Hepatocyte (in vitro differentiated cells): ENCODE results near the gene AGBL2. TPM values are rescaled to one million over a fixed set of nuclear protein-coding genes. Genes with fewer than 3 reads are reported as not detected.
"Not testable (repeated sequence)": the region's sequence is repeated elsewhere in the genome, so short reads cannot be mapped to it uniquely, and the experiment has no call there.

Experiments used
- DNase-seq: peaks from one replicate; pipeline ENCODE4 v3.0.0-alpha.2; 2016; ENCODE audit warnings: low spot score
- H2AFZ ChIP-seq: fragments of 200-600 bp; sonication (generic); 2 replicates; pipeline ENCODE4 v1.6.0; 2016; ENCODE audit warnings: antibody characterized with exemption, mild to moderate bottlenecking
- H3K27ac ChIP-seq: fragments of 200-600 bp; sonication (generic); 2 replicates; pipeline ENCODE4 v1.5.1; 2016; ENCODE audit warnings: mild to moderate bottlenecking
- H3K27me3 ChIP-seq: fragments of 200-600 bp; sonication (generic); 2 replicates; pipeline ENCODE4 v1.6.1; 2016
- H3K36me3 ChIP-seq: fragments of 200-600 bp; sonication (generic); replicated peaks from 2 replicates; pipeline ENCODE4 v1.5.1; 2016; ENCODE audit warnings: low read depth; ENCODE audit not compliant: insufficient read depth
- H3K4me1 ChIP-seq: fragments of 200-600 bp; sonication (generic); 2 replicates; pipeline ENCODE4 v1.5.1; 2016; ENCODE audit warnings: mild to moderate bottlenecking, moderate library complexity; ENCODE audit not compliant: insufficient read depth
- H3K4me2 ChIP-seq: fragments of 200-600 bp; sonication (generic); 2 replicates; pipeline ENCODE4 v1.6.0; 2016
- H3K4me3 ChIP-seq: fragments of 200-600 bp; sonication (generic); 2 replicates; pipeline ENCODE4 v1.5.1; 2016; ENCODE audit warnings: mild to moderate bottlenecking
- H3K79me2 ChIP-seq: fragments of 200-600 bp; sonication (generic); 2 replicates; pipeline ENCODE4 v1.6.0; 2017; ENCODE audit warnings: mild to moderate bottlenecking
- H3K9me2 ChIP-seq: fragments of 200-600 bp; sonication (generic); replicated peaks from 2 replicates; pipeline ENCODE4 v1.6.0; 2017; ENCODE audit warnings: mild to moderate bottlenecking; ENCODE audit not compliant: insufficient read depth
- H3K9me3 ChIP-seq: fragments of 200-600 bp; sonication (generic); 2 replicates; pipeline ENCODE4 v1.5.1; 2016; ENCODE audit warnings: low read depth, mild to moderate bottlenecking
- H4K20me1 ChIP-seq: fragments of 200-600 bp; sonication (generic); 2 replicates; pipeline ENCODE4 v1.6.0; 2016; ENCODE audit warnings: mild to moderate bottlenecking; ENCODE audit not compliant: insufficient read depth, poor library complexity, severe bottlenecking
- CTCF ChIP-seq: fragments of 200-600 bp; sonication (generic); IDR thresholded peaks from 2 replicates; pipeline ENCODE4 v1.5.1; 2016; ENCODE audit warnings: antibody characterized with exemption, mild to moderate bottlenecking; ENCODE audit not compliant: poor library complexity
- EZH2 ChIP-seq: fragments of 200-600 bp; sonication (generic); IDR thresholded peaks from 2 replicates; pipeline ENCODE4 v1.6.1; 2016; ENCODE audit warnings: antibody characterized with exemption, mild to moderate bottlenecking, borderline replicate concordance
- EZH2phosphoT487 ChIP-seq: fragments of 200-600 bp; sonication (generic); IDR thresholded peaks from one replicate; pipeline ENCODE4 v1.6.1; 2018; ENCODE audit warnings: antibody characterized with exemption, mild to moderate bottlenecking, low read depth, moderate library complexity; ENCODE audit not compliant: unreplicated experiment, severe bottlenecking
- WGBS: methylation state at CpG from one replicate; pipeline ENCODE4 v1.1.6; 2016; ENCODE audit warnings: low lambda C conversion rate; ENCODE audit errors: missing lambda C conversion rate; 5-methylcytosine and 5-hydroxymethylcytosine counted together
- polyA plus RNA-seq: library from polyadenylated mRNA; unstranded; fragments of >200 nt; fragmentation: Nextera tagmentation; extraction: Ambion mirVana; gene quantifications from 2 replicates; pipeline ENCODE4 v1.2.1, GENCODE V29; 2016
- total RNA-seq: library from RNA; depleted of rRNA; stranded (reverse); fragments of >200 nt; gene quantifications from 2 replicates; pipeline ENCODE4 v1.2.3, GENCODE V29; 2014

AGBL2 gene
- total RNA-seq, result 2.0 and 2.3 TPM in 2 replicates
- polyA plus RNA-seq, result 2.0 and 5.8 TPM in 2 replicates

- H3K79me2 ChIP-seq, result peaks cover 5% of the 10 kb centered on the region
- H3K27ac ChIP-seq, result peak within 1 kb of the TSS; percentile 70
- no peaks in the 10 kb centered on the region for H3K4me1 ChIP-seq
- TF ChIP-seq CTCF (no peak), EZH2phosphoT487 (no peak), EZH2 (no peak)
- H3K9me2 ChIP-seq, result no peaks in the 10 kb centered on the region
- no peaks in the 10 kb centered on the region for H4K20me1 ChIP-seq
- peak; percentile 78 for DNase-seq
- WGBS, result 17% methylated on average over 28 of the region's 35 CpGs
- H3K27me3 ChIP-seq, result no peaks in the 10 kb centered on the region
- H2AFZ ChIP-seq, result peak within 1 kb of the TSS; percentile 89
- H3K4me3 ChIP-seq, result peak within 1 kb of the TSS; percentile 85
- peak within 1 kb of the TSS; percentile 85 for H3K4me2 ChIP-seq
- H3K36me3 ChIP-seq, result no peaks in the 10 kb centered on the region
- H3K9me3 ChIP-seq, result no peaks in the 10 kb centered on the region
These were observed at the start of gene AGBL2 for GRCh38 chr11:47715082-47715669. Gene AGBL2, minus strand, starts transcription at chr11:47715369. Its CDS starts 719 bp downstream, at chr11:47714650.

GRCh38 chr11:47759291-47759690 lies 44.1 kb upstream of the AGBL2 start:
- not testable (repeated sequence) for H3K4me1 ChIP-seq, H3K4me3 ChIP-seq, H3K9me3 ChIP-seq, DNase-seq, H3K27me3 ChIP-seq, H3K9me2 ChIP-seq, H3K4me2 ChIP-seq, H3K36me3 ChIP-seq, H3K27ac ChIP-seq, H2AFZ ChIP-seq
- WGBS, result 96% methylated on average over 11 of the region's 11 CpGs
- Histone ChIP-seq H4K20me1 (peaks cover 19% of the 10 kb centered on the region), H3K79me2 (peaks cover 85% of the 10 kb centered on the region)

- Histone ChIP-seq H3K4me3 (no peak overlapping the region), H3K27ac (no peak overlapping the region), H3K27me3 (no peaks in the 10 kb centered on the region), H2AFZ (no peak overlapping the region), H3K4me1 (no peaks in the 10 kb centered on the region), H3K79me2 (peaks cover 78% of the 10 kb centered on the region), H3K9me3 (no peaks in the 10 kb centered on the region), H3K4me2 (no peak overlapping the region), H3K9me2 (no peaks in the 10 kb centered on the region), H4K20me1 (peaks cover 8% of the 10 kb centered on the region), H3K36me3 (no peaks in the 10 kb centered on the region)
- no peak for TF ChIP-seq EZH2phosphoT487
- no peak for TF ChIP-seq EZH2
- TF ChIP-seq CTCF, result no peak
- 96% methylated on average over 4 of the region's 4 CpGs for WGBS
- no peak for DNase-seq
These were observed 41.0 kb upstream of the AGBL2 start for GRCh38 chr11:47756208-47756607.

- H4K20me1 ChIP-seq, result no peaks in the 10 kb centered on the region
- no peak overlapping the region for H3K4me3 ChIP-seq
- H3K36me3 ChIP-seq, result peaks cover 6% of the 10 kb centered on the region
- H3K9me2 ChIP-seq, result no peaks in the 10 kb centered on the region
- no peaks in the 10 kb centered on the region for H3K27me3 ChIP-seq
- no peak overlapping the region for H2AFZ ChIP-seq
- no peaks in the 10 kb centered on the region for H3K9me3 ChIP-seq
- peaks cover 63% of the 10 kb centered on the region for H3K79me2 ChIP-seq
- no peak overlapping the region for H3K27ac ChIP-seq
- DNase-seq, result no peak
- TF ChIP-seq CTCF (no peak), EZH2phosphoT487 (no peak), EZH2 (no peak)
- WGBS, result 97% methylated on average over 5 of the region's 5 CpGs
- no peak overlapping the region for H3K4me2 ChIP-seq
- no peaks in the 10 kb centered on the region for H3K4me1 ChIP-seq
These were observed 35.6 kb upstream of the AGBL2 start for GRCh38 chr11:47750725-47751124.

GRCh38 chr11:47742494-47742893 lies 27.3 kb upstream of the AGBL2 start:
- not testable (repeated sequence) for H3K4me3 ChIP-seq, H3K27me3 ChIP-seq, H3K9me2 ChIP-seq, H3K4me1 ChIP-seq, H3K27ac ChIP-seq, H2AFZ ChIP-seq, H3K9me3 ChIP-seq, H3K4me2 ChIP-seq, DNase-seq, H4K20me1 ChIP-seq
- WGBS, result 100% methylated on average over 6 of the region's 7 CpGs
- Histone ChIP-seq H3K79me2 (peaks cover 40% of the 10 kb centered on the region), H3K36me3 (peaks cover 14% of the 10 kb centered on the region)

GRCh38 chr11:47737817-47738216 lies 22.6 kb upstream of the AGBL2 start:
- not testable (repeated sequence) for H3K4me2 ChIP-seq, DNase-seq, H2AFZ ChIP-seq, H3K9me2 ChIP-seq, H4K20me1 ChIP-seq, H3K27me3 ChIP-seq, H3K27ac ChIP-seq, H3K4me1 ChIP-seq, H3K9me3 ChIP-seq, H3K4me3 ChIP-seq, H3K36me3 ChIP-seq
- peaks cover 11% of the 10 kb centered on the region for H3K79me2 ChIP-seq
- 95% methylated on average over 7 of the region's 7 CpGs for WGBS
